NCI-H128 (cell line): ENCODE data around the gene LMAN2.
"Not testable (repeated sequence)": the region's sequence is repeated elsewhere in the genome, so short reads cannot be mapped to it uniquely, and the experiment has no call there.

Experiments used
- DNase-seq: peaks from one replicate; lab custom pipeline; 2025; ENCODE audit not compliant: unreplicated experiment; lab: John Stamatoyannopoulos, UW

Gene LMAN2

GRCh38 chr5:177349762-177350161 lies 1.7 kb downstream of the LMAN2 start:
- DNase-seq = no peak

- DNase-seq = no peak
These were observed 2.2 kb downstream of the LMAN2 start for GRCh38 chr5:177349362-177349647.

DNA sequence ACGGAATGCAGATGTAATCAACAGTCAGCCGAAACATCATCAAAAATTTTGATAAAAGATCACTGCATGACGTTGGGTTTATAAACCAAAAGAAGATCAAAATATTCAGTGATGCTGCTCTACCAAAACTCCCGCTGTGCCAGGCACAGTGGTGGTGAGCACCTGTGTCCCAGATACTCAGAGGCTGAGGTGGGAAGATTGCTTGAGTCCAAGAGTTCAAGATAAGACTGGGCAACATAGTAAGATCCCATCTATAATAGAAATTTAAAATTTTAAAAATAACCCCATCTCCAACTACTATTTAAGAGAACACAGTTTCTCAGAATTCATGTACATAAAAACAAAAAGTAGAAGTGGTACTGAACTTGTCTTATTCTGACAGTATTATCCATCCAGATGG lies 3.8 kb downstream of the LMAN2 start:
- no peak for DNase-seq

DNA sequence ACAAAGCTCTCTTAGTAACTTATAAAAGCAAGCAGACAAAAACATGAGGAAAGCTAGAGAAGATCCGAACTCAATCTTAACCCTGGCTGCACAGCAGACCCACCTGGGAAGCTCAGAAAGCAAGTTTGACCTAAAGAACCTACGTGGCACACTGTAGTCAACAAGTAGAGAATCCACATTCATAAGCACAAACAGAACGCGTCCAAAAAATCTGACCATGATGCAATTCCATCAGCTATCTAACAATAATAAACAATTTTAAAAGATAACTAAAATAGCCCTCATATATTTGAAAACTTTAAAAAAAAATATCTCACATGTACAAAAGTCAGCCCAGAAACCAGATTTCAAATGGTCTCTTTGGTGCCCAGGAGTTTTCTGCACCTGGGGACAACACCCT lies 4.6 kb downstream of the LMAN2 start:
- no peak for DNase-seq

DNA sequence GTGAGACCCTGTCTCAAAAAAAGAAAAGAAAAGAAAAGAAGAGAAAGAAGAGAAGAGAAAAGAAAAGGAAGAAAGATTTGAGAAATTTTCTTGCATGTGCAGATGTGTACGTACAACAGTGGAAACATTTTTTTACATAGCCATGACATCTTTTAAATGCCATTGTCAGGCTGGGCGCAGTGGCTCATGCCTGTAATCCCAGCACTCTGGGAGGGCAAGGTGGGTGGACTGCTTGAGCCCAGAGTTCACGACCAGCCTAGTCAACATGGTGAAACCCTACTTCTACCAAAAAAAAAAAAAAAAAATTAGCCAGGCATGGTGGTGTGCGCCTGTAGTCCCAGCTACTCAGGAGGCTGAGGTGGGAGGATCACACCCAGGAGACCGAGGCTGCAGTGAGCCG lies 6.6 kb downstream of the LMAN2 start:
- DNase-seq = no peak

- DNase-seq = no peak
These were observed 7.7 kb downstream of the LMAN2 start for GRCh38 chr5:177343777-177344176.

DNA sequence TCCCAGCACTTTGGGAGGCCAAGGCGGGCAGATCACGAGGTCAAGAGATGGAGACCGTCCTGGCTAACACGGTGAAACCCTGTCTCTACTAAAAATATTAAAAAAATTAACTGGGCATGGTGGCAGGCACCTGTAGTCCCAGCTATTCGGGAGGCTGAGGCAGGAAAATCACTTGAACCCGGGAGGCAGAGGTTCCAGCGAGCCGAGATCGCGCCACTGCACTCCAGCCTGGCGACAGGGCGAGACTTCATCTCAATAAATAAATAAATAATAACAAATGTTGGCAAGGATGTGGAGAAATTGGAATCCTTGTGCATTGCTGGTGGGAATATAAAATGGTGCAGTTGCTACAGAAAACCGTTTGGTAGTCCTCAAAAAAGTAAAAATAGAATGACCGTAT lies 8.5 kb downstream of the LMAN2 start:
- not testable (repeated sequence) for DNase-seq

- DNase-seq = no peak
These were observed 12.3 kb downstream of the LMAN2 start for GRCh38 chr5:177339107-177339638.

- no peak for DNase-seq
These were observed 13.0 kb downstream of the LMAN2 start for GRCh38 chr5:177338251-177339106.

DNA sequence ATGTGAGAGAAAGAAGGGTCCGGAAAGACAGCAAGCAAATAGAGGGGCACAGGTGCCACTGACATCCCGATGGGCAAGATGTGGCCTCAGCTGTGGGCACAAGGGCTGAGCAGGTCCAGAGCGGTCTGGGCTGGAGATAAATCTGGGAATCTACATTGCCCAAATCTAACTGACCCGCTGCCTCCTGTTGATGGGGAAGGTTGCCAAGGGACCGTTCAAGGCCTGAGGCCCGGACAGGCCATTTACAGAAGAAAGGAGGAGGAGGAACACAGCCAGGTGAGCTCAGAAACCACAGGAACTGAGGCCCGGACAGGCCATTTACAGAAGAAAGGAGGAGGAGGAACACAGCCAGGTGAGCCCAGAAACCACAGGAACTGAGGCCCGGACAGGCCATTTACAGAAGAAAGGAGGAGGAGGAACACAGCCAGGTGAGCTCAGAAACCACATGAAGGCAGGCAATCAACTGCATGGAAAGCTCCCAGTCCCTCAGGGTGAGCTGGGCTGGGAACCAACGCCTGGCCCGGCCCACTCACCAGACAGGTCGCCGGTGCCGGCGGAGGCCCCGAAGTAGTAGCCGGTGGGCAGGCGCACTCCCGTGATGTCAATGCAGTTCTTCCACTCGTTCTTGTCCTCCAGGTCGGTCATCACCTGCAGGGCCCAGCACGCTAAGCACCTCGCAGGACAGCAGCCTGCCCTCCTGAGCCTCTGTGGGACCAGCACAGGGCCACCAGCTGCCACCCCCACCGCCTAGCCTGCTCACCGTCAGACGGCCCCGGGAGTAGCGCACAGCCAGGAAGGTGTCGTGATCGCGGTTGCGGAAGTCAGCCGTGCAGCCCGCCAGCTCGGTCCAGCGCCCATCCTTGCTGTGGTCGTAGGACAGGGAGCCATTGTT lies 14.6 kb downstream of the LMAN2 start:
- DNase-seq = no peak

- DNase-seq = no peak
These were observed 15.4 kb downstream of the LMAN2 start for GRCh38 chr5:177336112-177336511.

DNA sequence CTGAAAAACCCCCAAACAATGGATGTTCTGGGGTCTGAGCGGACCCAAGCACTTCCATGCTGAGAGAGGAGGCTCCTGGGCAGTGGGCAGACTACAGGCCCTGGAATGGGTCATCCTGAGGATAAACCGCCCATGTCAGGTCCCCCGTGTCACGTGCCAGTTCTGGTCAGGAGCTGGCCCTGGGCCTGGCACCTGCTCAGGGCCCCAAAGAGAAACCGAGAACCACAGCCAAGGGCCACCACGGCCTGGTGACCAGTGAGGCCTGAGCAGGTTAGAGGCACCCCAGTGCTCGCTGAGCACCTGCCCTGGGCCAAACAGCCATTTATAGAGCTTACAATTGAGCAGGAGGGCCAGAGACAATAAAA lies 15.8 kb downstream of the LMAN2 start:
- DNase-seq = no peak

DNA sequence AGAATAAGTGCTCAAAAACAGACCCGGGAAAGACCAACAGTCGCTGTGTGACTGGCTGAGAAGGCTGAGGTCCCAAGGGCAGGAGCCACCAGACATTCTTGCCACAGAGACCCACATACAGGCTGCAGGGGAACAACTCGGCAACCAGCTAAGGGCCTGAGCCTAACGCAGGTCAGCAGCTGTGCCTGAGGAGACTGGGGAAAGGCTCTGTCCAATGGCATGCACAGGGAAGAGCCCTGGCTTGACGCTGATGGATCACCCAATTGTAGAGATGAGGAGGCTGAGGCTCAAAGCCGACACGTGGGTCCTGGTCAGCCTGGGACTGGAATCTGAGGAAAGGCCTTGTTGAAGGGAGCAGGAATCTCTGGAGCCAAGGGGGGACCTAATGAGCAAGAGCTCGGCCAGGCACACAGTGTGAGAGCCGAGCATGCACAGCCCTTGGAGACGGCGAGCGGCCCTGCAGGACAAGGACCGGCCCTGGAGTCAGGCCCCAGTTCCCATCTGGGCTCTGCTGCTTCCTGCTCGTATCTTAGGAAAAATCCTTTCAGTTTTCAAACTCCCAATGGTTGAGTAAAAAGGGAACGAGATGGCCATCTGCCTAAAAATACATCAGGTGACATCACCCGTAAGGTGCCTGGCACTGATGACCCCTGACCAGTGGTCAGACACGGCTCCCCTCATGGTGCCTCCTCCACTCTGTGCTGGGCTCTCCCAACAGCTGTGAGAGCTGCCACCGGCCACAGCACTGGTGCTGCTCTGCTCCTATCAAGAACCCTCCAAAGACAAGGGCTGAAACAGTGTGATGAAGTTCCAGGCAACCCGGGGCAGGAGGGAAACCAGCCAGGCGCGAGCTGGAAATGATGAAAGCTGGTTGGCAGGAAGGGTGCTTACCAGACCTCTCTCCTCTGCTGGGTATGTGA lies 16.4 kb downstream of the LMAN2 start:
- DNase-seq = no peak

DNA sequence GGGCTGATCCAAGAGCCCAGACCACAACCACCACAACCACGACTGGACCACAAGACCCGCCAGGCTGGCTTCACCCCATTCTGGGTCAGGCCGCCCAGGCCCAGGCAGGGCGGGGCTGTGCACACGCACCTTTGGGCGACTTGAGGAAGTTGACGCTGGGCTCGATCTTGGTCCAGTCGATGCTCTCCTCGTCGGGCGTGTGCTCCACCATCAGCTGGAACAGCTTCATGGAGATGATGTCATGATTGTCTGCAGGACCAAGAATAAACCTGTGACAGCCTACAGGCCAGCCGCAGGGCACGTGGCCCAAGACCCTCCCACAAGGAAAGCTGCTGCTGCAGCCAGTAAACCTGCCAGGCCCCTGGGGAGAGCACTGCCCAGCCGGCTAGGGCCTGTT lies 17.3 kb downstream of the LMAN2 start:
- no peak for DNase-seq

DNA sequence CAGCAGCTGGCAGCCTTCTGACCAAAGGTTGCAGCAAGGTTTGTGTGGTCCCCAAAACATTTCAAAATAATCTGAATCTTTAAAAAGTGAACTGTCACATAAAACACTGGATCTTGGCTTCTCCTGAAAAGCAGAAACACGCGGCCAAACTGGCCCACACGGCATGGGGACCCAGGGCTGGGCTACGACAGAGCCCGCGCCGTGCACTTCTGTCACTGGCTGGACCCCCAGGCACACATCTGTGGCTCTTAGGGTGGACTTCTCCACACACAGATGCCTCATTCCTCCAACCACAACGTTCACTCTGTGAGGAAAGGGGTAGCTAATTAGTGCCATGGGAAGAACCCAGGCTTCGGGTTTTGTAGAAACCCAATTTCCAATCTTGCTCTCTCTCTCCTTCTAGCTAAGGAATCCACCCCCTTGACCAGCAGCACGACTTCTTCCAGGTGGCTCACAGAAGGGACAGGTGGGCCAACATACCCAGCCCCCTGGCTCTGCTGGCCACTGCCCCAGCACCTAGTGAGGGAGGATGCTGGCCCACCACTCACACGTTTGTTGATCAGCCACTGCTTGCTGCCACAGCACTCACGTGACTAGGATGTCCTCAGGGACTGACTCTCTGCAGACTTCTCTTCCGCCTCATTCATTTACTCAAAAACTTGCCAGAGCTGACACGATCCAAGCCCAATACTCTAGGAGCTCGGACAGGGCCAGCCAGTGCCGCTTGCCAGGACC lies 17.9 kb downstream of the LMAN2 start:
- DNase-seq = no peak

DNA sequence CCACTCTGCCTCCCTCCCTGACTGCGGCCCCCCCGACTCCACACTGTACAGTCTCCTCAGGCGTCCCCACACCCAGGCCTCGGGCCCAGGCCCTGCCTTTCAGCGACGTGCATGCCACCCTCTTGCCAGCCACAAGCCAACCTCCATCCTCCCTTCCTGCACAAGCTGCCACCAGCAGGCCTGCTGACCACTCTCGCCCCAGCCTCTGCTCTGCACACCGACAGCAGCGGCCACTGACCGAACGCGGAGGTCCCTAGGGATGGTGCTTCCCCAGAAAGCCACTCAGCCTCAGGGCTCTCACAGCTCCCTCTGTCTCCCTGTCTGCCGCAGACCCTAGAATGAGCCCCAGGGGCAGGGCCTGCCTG lies 18.6 kb downstream of the LMAN2 start:
- no peak for DNase-seq

DNA sequence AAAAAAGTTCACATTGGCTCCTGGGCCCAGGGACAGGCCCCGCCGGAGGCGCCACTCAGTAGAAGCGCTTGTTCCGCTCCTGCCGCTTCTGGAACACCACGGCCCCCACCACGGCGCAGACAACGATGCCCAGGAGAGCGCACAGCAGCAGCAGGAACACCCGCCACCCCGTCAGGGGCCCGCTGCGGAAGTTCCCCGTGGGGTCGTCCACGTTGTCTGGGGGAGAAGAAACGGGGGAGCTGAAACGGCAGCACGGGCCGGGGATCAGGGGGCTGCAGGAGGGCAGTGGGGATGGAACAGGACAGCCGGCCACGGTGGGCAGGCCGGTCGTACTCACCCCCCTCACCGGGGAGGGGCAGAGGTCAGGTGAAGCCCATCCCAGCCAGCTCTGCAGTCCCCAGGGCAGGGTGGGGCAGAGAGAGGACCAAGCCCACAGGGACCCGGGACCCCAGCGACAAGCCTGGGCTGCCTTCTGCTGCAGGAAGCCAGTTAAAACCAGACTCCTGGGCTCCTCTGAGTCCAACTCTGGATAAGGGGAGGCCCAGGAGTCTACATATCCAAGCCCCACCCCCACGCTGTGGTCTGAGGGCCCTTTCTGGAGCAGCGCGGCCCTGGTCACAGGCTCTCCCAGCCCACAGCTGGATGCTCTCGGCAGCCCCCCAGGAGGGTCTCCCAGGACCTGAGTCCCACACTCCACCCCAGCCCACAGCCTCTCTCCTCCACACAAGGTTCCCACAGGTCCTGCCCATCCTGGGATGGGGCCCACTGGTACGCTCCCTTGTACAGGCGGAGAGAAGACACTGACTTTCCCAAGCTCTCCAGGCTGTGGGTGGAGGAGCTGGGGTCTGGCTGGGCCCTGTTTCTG lies 19.2 kb downstream of the LMAN2 start:
- no peak for DNase-seq

GRCh38 chr5:177330991-177331842 lies 20.3 kb downstream of the LMAN2 start:
- no peak for DNase-seq

- DNase-seq = no peak
These were observed 21.6 kb downstream of the LMAN2 start for GRCh38 chr5:177329883-177330282.
